ENCODE measurements around the gene RAP1A. TPM values are rescaled to one million over a fixed set of nuclear protein-coding genes. Genes with fewer than 3 reads are reported as not detected.
A peak's percentile ranks its signal among the peaks of the same experiment; 100 is the strongest.

The RAP1A gene
- total RNA-seq, 1 experiment from 2014 or later = 43.0 TPM

- peak; percentile 42 for DNase-seq (ENCODE audit: low read depth)
These were observed 135.4 kb downstream of the RAP1A start for GRCh38 chr1:111754984-111755330.

GRCh38 chr1:111755331-111756123 is 135.9 kb downstream of the RAP1A start, which contains the start of gene DDX20:
Gene DDX20 (plus strand): TSS chr1:111755901. CDS start chr1:111755925, 24 bp downstream.
- DNase-seq (ENCODE audit: low read depth) = peak; percentile 95

- no peak for DNase-seq (ENCODE audit: low read depth)
These were observed 136.5 kb downstream of the RAP1A start for GRCh38 chr1:111756124-111756513.

- no peak for DNase-seq (ENCODE audit: low read depth)
These were observed 138.8 kb downstream of the RAP1A start for GRCh38 chr1:111758373-111758772.

- no peak for DNase-seq (ENCODE audit: low read depth)
These were observed 142.1 kb downstream of the RAP1A start for GRCh38 chr1:111761717-111762116.

DNA sequence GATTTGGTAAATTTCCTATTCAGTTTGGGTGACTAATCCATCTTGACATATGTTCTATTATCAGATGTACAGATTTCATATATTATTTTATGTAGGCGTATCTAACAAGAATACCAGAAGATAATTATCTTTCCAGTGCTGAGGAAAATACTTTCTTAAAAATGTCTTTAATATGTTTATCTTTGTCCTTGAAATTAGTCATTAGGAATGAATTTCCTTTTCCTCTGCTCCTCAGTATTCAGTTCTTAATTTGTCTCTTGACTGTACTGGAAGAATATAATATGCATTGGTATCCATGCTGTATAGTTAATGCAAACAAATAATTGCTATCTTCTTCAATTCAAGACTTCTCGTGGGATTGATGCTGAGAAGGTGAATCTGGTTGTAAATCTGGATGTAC is 142.7 kb downstream of the RAP1A start:
- DNase-seq (ENCODE audit: low read depth) = no peak

Small RNAs within 50 kb of the gene (small RNA-seq; reads per million reads assigned to genes)
- gene INKA2 (0.09 reads per million), gene RNU6-151P (not detected)

Other genes with a start within 250 kb of the RAP1A start
- 0.21 and 1.4 TPM in 2 replicates for gene OVGP1, start 192.1 kb upstream of the RAP1A start, total RNA-seq (2014; rRNA removed; shearing (Covaris generic))
- 114 and 129 TPM in 2 replicates for gene WDR77, start 170.5 kb upstream of the RAP1A start, total RNA-seq (2014; rRNA removed; shearing (Covaris generic))
- 587 and 663 TPM in 2 replicates for gene ATP5PB, start 170.3 kb upstream of the RAP1A start, total RNA-seq (2014; rRNA removed; shearing (Covaris generic))
- 0.42 and 0.63 TPM in 2 replicates for gene C1orf162, start 145.8 kb upstream of the RAP1A start, total RNA-seq (2014; rRNA removed; shearing (Covaris generic))
- not detected in 2 replicates for gene ADORA3, start 116.2 kb upstream of the RAP1A start, total RNA-seq (2014; rRNA removed; shearing (Covaris generic))
- not detected in 2 replicates for gene TMIGD3, start 116.2 kb upstream of the RAP1A start, total RNA-seq (2014; rRNA removed; shearing (Covaris generic))
- gene INKA2, start 119.6 kb downstream of the RAP1A start, total RNA-seq (2014; rRNA removed; shearing (Covaris generic)) = 0.73 and 4.2 TPM in 2 replicates
- gene DDX20, start 136.1 kb downstream of the RAP1A start, total RNA-seq (2014; rRNA removed; shearing (Covaris generic)) = 23.3 and 32.4 TPM in 2 replicates

All from HT1080 (cell line).